Caco-2 (cell line): Measurements from ENCODE around the gene CDKN2B-AS1. TPM values are rescaled to one million over a fixed set of nuclear protein-coding genes. Genes with fewer than 3 reads are reported as not detected.

ENCODE experiments used
- BruUV-seq: library from RNA; stranded (reverse); fragments of 400-500 nt; replicated peaks from 2 replicates; lab custom pipeline; 2021; lab: Mats Ljungman, UMichigan
- CTCF ChIA-PET: fragments of 300-600 bp; sonication (Branson Sonifier 250); formaldehyde crosslinking; loops from one replicate; lab custom pipeline; 2022; ENCODE audit warnings: antibody characterized with exemption; lab: Charles Lee
- POLR2A ChIA-PET: fragments of 300-600 bp; sonication (Branson Sonifier 250); formaldehyde crosslinking; loops from one replicate; lab custom pipeline; 2022; ENCODE audit warnings: antibody characterized with exemption; lab: Charles Lee
- DNase-seq, 2 experiments: peaks; one replicate each; pipeline versions ENCODE4 v3.0.0 to v3.0.0-alpha.2; 2020 to 2022
- H3K27me3 ChIP-seq: replicated peaks from 2 replicates; pipeline ENCODE4 v1.6.0; 2011; ENCODE audit warnings: low read length; ENCODE audit not compliant: control insufficient read depth, insufficient read depth
- H3K36me3 ChIP-seq: 2 replicates; pipeline ENCODE4 v1.5.1; 2011; ENCODE audit warnings: low read length; ENCODE audit not compliant: control insufficient read depth, insufficient read depth
- H3K4me1 ChIP-seq: fragments of 250-450 bp; sonication (Bioruptor Pico); 2 replicates; pipeline ENCODE4 v1.5.1; 2020; ENCODE audit warnings: mild to moderate bottlenecking
- H3K4me3 ChIP-seq: 2 replicates; pipeline ENCODE4 v1.5.1; 2011; ENCODE audit warnings: low read depth, mild to moderate bottlenecking, control low read depth, low read length
- H3K9me3 ChIP-seq: fragments of 250-450 bp; sonication (Bioruptor Pico); 2 replicates; pipeline ENCODE4 v1.5.1; 2020; ENCODE audit warnings: mild to moderate bottlenecking, moderate library complexity
- H3K27ac Mint-ChIP-seq: one replicate; pipeline ENCODE4 v1.8.0; 2022; ENCODE audit warnings: mixed read lengths; ENCODE audit not compliant: unreplicated experiment
- H3K27me3 Mint-ChIP-seq: one replicate; pipeline ENCODE4 v1.8.0; 2022; ENCODE audit warnings: mixed read lengths; ENCODE audit not compliant: insufficient read depth, unreplicated experiment
- H3K36me3 Mint-ChIP-seq: one replicate; pipeline ENCODE4 v1.8.0; 2022; ENCODE audit warnings: mild to moderate bottlenecking, mixed read lengths; ENCODE audit not compliant: insufficient read depth, unreplicated experiment
- H3K4me1 Mint-ChIP-seq: one replicate; pipeline ENCODE4 v1.8.0; 2022; ENCODE audit warnings: low read depth, mixed read lengths; ENCODE audit not compliant: unreplicated experiment
- H3K4me3 Mint-ChIP-seq: one replicate; pipeline ENCODE4 v1.8.0; 2022; ENCODE audit warnings: mild to moderate bottlenecking, moderate library complexity, mixed read lengths; ENCODE audit not compliant: unreplicated experiment
- H3K9me3 Mint-ChIP-seq: one replicate; pipeline ENCODE4 v1.8.0; 2022; ENCODE audit warnings: mixed read lengths; ENCODE audit not compliant: unreplicated experiment
- CTCF ChIP-seq, 2 experiments: fragments of 200-600 bp in 1 of 2; IDR thresholded peaks; 1 replicate in 1 of 2; 2 replicates in 1 of 2; pipeline versions ENCODE4 v1.5.1 to v1.8.0; 2011 to 2022; ENCODE audit warnings: antibody characterized with exemption in 1 of 2, control low read depth in 1 of 2, inconsistent platforms in 1 of 2, low read depth in 1 of 2, low read length in 1 of 2, mild to moderate bottlenecking in 1 of 2, moderate library complexity in 1 of 2; ENCODE audit not compliant: insufficient read depth in 1 of 2, severe bottlenecking in 1 of 2, unreplicated experiment in 1 of 2
- intact Hi-C: fragments of 100-400 bp; cut with micrococcal nuclease; formaldehyde crosslinking; loops from one replicate; pipeline ENCODE4 v1.10.0; 2022; ENCODE audit not compliant: unreplicated experiment
- total RNA-seq: library from RNA; stranded (reverse); gene quantifications from 2 replicates; pipeline ENCODE4 v1.2.3, GENCODE V29; 2022

Gene CDKN2B-AS1
- total RNA-seq, 1 experiment from 2014 or later = 1.2 TPM

GRCh38 chr9:21961569-21961968 is 33.0 kb upstream of the CDKN2B-AS1 start:
- Mint-ChIP-seq H3K27ac (no peak overlapping the region), H3K9me3 (no peaks in the 10 kb centered on the region), H3K36me3 (no peaks in the 10 kb centered on the region), H3K27me3 (no peaks in the 10 kb centered on the region), H3K4me1 (no peaks in the 10 kb centered on the region), H3K4me3 (no peak overlapping the region)
- no peaks in the 10 kb centered on the region for H3K4me1 ChIP-seq
- H3K4me3 ChIP-seq = no peak overlapping the region
- CTCF ChIA-PET = no interaction called here
- no peak for TF ChIP-seq CTCF (IDR thresholded peaks at IDR 0.05; ENCODE audit: insufficient read depth in 1 of 2, low read depth in 1 of 2, low read length in 1 of 2, severe bottlenecking in 1 of 2, unreplicated experiment in 1 of 2)
- intact Hi-C loops = loop anchor here (10.0 kb wide), 1 partner anchor 87 kb away; no protein-coding TSS in a partner anchor
- no peaks in the 10 kb centered on the region for H3K27me3 ChIP-seq
- no TSS peak for BruUV-seq
- DNase-seq = no peak
- H3K9me3 ChIP-seq = no peaks in the 10 kb centered on the region
- POLR2A ChIA-PET = interaction anchor here (0.7 kb wide), 1 partner anchor 80 kb away, joined by 9 read pairs; no protein-coding TSS in a partner anchor
- H3K36me3 ChIP-seq = no peaks in the 10 kb centered on the region

GRCh38 chr9:21964925-21965385 is 29.6 kb upstream of the CDKN2B-AS1 start:
- H3K27ac Mint-ChIP-seq = no peak overlapping the region
- peaks cover 4% of the 10 kb centered on the region for H3K36me3 Mint-ChIP-seq
- H3K4me1 Mint-ChIP-seq = no peaks in the 10 kb centered on the region

GRCh38 chr9:21965401-21965951 is 29.1 kb upstream of the CDKN2B-AS1 start:
- CTCF ChIA-PET = no interaction called here
- peak; percentile 26 to 74 for TF ChIP-seq CTCF (IDR thresholded peaks at IDR 0.05; ENCODE audit: insufficient read depth in 1 of 2, low read depth in 1 of 2, low read length in 1 of 2, severe bottlenecking in 1 of 2, unreplicated experiment in 1 of 2)
- no peaks in the 10 kb centered on the region for H3K27me3 Mint-ChIP-seq
- H3K36me3 Mint-ChIP-seq = peaks cover 5% of the 10 kb centered on the region
- no peaks in the 10 kb centered on the region for H3K27me3 ChIP-seq
- intact Hi-C loops = loop anchor here (1.0 to 10.0 kb wide), 2 partner anchors 91 to 152 kb away; no protein-coding TSS in a partner anchor
- H3K4me1 ChIP-seq = no peaks in the 10 kb centered on the region
- POLR2A ChIA-PET = no interaction called here
- peak; percentile 77 to 79 for DNase-seq
- H3K4me1 Mint-ChIP-seq = no peaks in the 10 kb centered on the region
- TSS peak; percentile 59 for BruUV-seq
- H3K9me3 Mint-ChIP-seq = no peaks in the 10 kb centered on the region
- H3K9me3 ChIP-seq = no peaks in the 10 kb centered on the region
- H3K4me3 Mint-ChIP-seq = peak overlapping the region; percentile 66
- peak overlapping the region; percentile 59 for H3K4me3 ChIP-seq
- no peaks in the 10 kb centered on the region for H3K36me3 ChIP-seq
- no peak overlapping the region for H3K27ac Mint-ChIP-seq

More at GRCh38 chr9:21964925-21965385, 29.6 kb upstream of the CDKN2B-AS1 start:
- no peak for TF ChIP-seq CTCF (IDR thresholded peaks at IDR 0.05; ENCODE audit: insufficient read depth in 1 of 2, low read depth in 1 of 2, low read length in 1 of 2, severe bottlenecking in 1 of 2, unreplicated experiment in 1 of 2)
- Histone ChIP-seq H3K36me3 (no peaks in the 10 kb centered on the region), H3K4me3 (peak overlapping the region; percentile 59), H3K4me1 (no peaks in the 10 kb centered on the region), H3K9me3 (no peaks in the 10 kb centered on the region), H3K27me3 (no peaks in the 10 kb centered on the region)
- no TSS peak for BruUV-seq
- Mint-ChIP-seq H3K4me3 (peak overlapping the region; percentile 66), H3K9me3 (no peaks in the 10 kb centered on the region), H3K27me3 (no peaks in the 10 kb centered on the region)
- ChIA-PET POLR2A (no interaction called here), CTCF (interaction anchor here (0.7 kb wide), 1 partner anchor 473 kb away, joined by 3 read pairs; no protein-coding TSS in a partner anchor)
- DNase-seq = peak in 1 of 2 experiments; percentile 28
- intact Hi-C loops = loop anchor here (1.0 to 10.0 kb wide), 2 partner anchors 90 to 152 kb away; no protein-coding TSS in a partner anchor
